Prostate gland (tissue), 2 donors: ENCODE results near the gene MYBPH. TPM values are rescaled to one million over a fixed set of nuclear protein-coding genes. Genes with fewer than 3 reads are reported as not detected.

Experiments used
- DNase-seq: peaks from one replicate; pipeline ENCODE4 v3.0.0-alpha.2; 2019; ENCODE audit warnings: low spot score
- H3K27ac ChIP-seq, 2 donors: fragments of 200-600 bp; sonication (generic); 2 replicates each; pipeline ENCODE4 v1.5.1; 2017 to 2019
- H3K27me3 ChIP-seq: fragments of 200-600 bp; sonication (generic); replicated peaks from 2 replicates; pipeline ENCODE4 v1.5.1; 2019; ENCODE audit not compliant: insufficient read depth
- H3K36me3 ChIP-seq, 2 donors: fragments of 200-600 bp; sonication (generic); 1 replicate in 1 of 2; 2 replicates in 1 of 2; pipeline versions ENCODE4 v1.5.1 to v1.8.1; 2017 to 2019
- H3K4me1 ChIP-seq: fragments of 200-600 bp; sonication (generic); replicated peaks from 2 replicates; pipeline ENCODE4 v1.5.1; 2019
- H3K4me3 ChIP-seq, 2 donors: fragments of 200-600 bp; sonication (generic); 2 replicates each; pipeline ENCODE4 v1.5.1; 2017 to 2019
- H3K9me3 ChIP-seq: fragments of 200-600 bp; sonication (generic); 2 replicates; pipeline ENCODE4 v1.5.1; 2017
- CTCF ChIP-seq, 4 experiments: fragments of 200-600 bp in 2 of 4; fragments of 450-650 bp in 2 of 4; sonication (generic) in 2 of 4; IDR thresholded peaks; 1 replicate in 3 of 4; 2 replicates in 1 of 4; pipeline ENCODE4 v1.5.1; 2016 to 2019; ENCODE audit warnings: antibody characterized with exemption in 4 of 4, mild to moderate bottlenecking in 2 of 4, moderate library complexity in 2 of 4
- POLR2A ChIP-seq: fragments of 450-650 bp; IDR thresholded peaks from one replicate; pipeline ENCODE4 v1.6.1; 2016; ENCODE audit warnings: antibody characterized with exemption, mild to moderate bottlenecking
- POLR2AphosphoS5 ChIP-seq: sonication (generic); formaldehyde crosslinking; IDR thresholded peaks from one replicate; pipeline ENCODE4 v1.6.1; 2017; ENCODE audit warnings: antibody characterized with exemption
- WGBS: methylation state at CpG from one replicate; pipeline ENCODE4 v1.1.5; 2018; 5-methylcytosine and 5-hydroxymethylcytosine counted together
- intact Hi-C: fragments of 100-400 bp; cut with DNase I; formaldehyde crosslinking; loops from one replicate; pipeline ENCODE4 v1.14.2; 2022
- total RNA-seq, 2 donors: library from RNA; depleted of rRNA; stranded (reverse); fragments of >200 nt; gene quantifications; one replicate each; pipeline ENCODE4 v1.1.0, GENCODE V29; 2016

The MYBPH gene
- total RNA-seq, 2 donors from 2014 or later = 7.7 TPM; not detected in 1

GRCh38 chr1:203169770-203170520 lies 5.7 kb downstream of the MYBPH start:
- Histone ChIP-seq H3K4me1 (no peaks in the 10 kb centered on the region), H3K27ac (no peak overlapping the region), H3K36me3 (no peaks in the 10 kb centered on the region), H3K27me3 (no peaks in the 10 kb centered on the region), H3K9me3 (no peaks in the 10 kb centered on the region), H3K4me3 (no peak overlapping the region)
- TF ChIP-seq POLR2A (no peak), POLR2AphosphoS5 (no peak), CTCF (IDR thresholded peaks at IDR 0.05) (no peak)
- 85% methylated on average over 21 of the region's 21 CpGs for WGBS
- intact Hi-C loops = loop anchor here (5.0 kb wide), 1 partner anchor 53 kb away; no protein-coding TSS in a partner anchor
- DNase-seq = no peak

DNA sequence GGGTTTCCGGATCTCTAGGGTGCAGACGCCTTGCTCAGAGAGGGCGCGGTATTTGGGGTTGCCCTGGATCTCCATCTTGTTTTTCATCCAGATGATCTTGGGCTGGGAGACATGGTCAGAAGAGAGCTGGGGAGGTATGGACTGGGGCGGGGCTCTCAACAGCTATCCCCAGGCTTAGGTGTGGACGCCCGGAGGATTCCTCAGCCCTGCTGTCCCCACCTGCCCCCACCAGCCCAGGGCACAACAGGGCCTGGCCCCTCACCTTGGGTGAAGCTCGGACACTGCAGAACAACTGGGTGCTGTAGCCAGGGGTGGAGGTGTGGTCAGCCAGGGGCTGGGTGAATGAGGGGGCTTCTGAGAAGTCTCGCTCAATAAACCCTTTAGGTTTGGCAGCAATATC lies 6.6 kb downstream of the MYBPH start:
- H3K4me3 ChIP-seq = no peak overlapping the region
- intact Hi-C loops = no loop called here
- no peaks in the 10 kb centered on the region for H3K4me1 ChIP-seq
- no peak for DNase-seq
- H3K27me3 ChIP-seq = no peaks in the 10 kb centered on the region
- 93% methylated on average over 9 of the region's 9 CpGs for WGBS
- H3K9me3 ChIP-seq = no peaks in the 10 kb centered on the region
- no peak for TF ChIP-seq POLR2A
- no peak for TF ChIP-seq POLR2AphosphoS5
- H3K36me3 ChIP-seq = no peaks in the 10 kb centered on the region
- H3K27ac ChIP-seq = no peak overlapping the region

GRCh38 chr1:203168256-203168786 lies 7.3 kb downstream of the MYBPH start:
- Histone ChIP-seq H3K36me3 (no peaks in the 10 kb centered on the region), H3K27me3 (no peaks in the 10 kb centered on the region), H3K4me1 (no peaks in the 10 kb centered on the region), H3K4me3 (no peak overlapping the region), H3K27ac (no peak overlapping the region), H3K9me3 (no peaks in the 10 kb centered on the region)
- TF ChIP-seq CTCF (IDR thresholded peaks at IDR 0.05) (no peak), POLR2A (no peak), POLR2AphosphoS5 (no peak)
- WGBS = 94% methylated on average over 12 of the region's 12 CpGs
- intact Hi-C loops = no loop called here
- DNase-seq = no peak

DNA sequence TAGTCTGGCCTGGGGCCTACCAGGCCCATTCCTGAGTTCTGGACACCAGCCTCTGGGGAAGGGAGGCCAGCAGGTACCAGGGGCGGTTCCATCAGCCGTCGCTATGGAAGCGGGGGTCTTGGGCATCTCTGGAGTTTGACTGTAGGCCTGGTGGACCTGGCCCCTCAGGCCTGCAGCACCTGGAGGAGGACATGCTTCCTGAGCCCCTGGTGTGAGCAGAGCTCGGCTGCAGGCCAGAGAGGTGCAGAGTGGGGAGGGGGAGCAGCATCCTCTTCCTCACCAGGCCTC lies 7.8 kb downstream of the MYBPH start:
- TF ChIP-seq POLR2A (no peak), POLR2AphosphoS5 (no peak), CTCF (IDR thresholded peaks at IDR 0.05) (no peak)
- H3K9me3 ChIP-seq = no peaks in the 10 kb centered on the region
- H3K4me3 ChIP-seq = no peak overlapping the region
- no peak for DNase-seq
- WGBS = 91% methylated on average over 4 of the region's 5 CpGs
- no peaks in the 10 kb centered on the region for H3K4me1 ChIP-seq
- no peaks in the 10 kb centered on the region for H3K36me3 ChIP-seq
- H3K27ac ChIP-seq = no peak overlapping the region
- no peaks in the 10 kb centered on the region for H3K27me3 ChIP-seq
- intact Hi-C loops = no loop called here

DNA sequence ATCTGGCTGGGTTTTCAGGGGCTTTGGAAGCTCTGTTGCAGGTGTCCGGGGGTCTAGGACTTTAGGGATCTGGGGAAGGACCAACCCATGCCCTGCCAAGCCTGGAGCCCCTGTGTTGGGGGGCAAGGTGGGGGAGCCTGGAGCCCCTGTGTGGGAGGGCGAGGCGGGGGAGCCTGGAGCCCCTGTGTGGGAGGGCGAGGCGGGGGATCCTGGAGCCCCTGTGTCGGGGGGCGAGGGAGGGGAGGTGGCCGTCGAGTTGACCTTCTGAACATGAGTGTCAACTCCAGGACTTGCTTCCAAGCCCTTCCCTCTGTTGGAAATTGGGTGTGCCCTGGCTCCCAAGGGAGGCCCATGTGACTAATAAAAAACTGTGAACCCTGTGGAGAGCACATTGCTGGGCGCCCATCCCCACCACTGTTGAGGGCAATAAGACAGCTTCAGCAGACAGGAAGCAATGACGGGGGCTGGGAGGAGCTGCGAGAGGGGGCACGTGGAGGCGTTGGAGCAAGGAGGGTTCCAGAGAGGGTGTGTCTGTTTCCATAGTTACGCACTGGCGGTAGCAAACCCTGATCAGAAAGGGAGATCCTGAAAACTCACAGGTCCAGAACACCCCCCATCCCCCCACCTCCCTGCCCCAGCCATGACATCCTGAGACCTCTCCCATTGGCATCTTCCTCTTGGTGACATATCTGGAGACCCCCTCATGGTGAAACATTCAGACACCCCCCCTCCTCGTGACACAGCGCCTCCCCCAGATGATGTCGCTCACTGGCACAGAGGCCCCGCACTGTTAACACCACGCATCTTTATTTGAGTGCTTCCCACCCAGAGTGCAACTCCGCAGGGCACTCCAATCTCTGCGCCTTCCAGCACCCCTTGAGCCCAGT lies 8.4 kb downstream of the MYBPH start:
- TF ChIP-seq POLR2A = no peak
- TF ChIP-seq CTCF (IDR thresholded peaks at IDR 0.05) = no peak
- no peak for TF ChIP-seq POLR2AphosphoS5
- Histone ChIP-seq H3K4me3 (no peak overlapping the region), H3K4me1 (no peaks in the 10 kb centered on the region), H3K27ac (no peak overlapping the region), H3K27me3 (no peaks in the 10 kb centered on the region), H3K9me3 (no peaks in the 10 kb centered on the region), H3K36me3 (no peaks in the 10 kb centered on the region)
- intact Hi-C loops = no loop called here
- WGBS = 82% methylated on average over 22 of the region's 23 CpGs
- DNase-seq = no peak
